Sigmoid colon (tissue), 4 donors: ENCODE results near the gene SYT9.

Experiments
- POLR2AphosphoS5 ChIP-seq, 4 donors: sonication (generic); formaldehyde crosslinking; IDR thresholded peaks; one replicate each; pipeline ENCODE4 v1.6.1; 2017; ENCODE audit warnings: antibody characterized with exemption in 4 of 4
- TF ChIP-seq, protein P1 (sequence below), 4 experiments: fragments of 450-650 bp in 3 of 4; fragments of 200-600 bp in 1 of 4; IDR thresholded peaks; one replicate each; pipeline ENCODE4 v1.5.1; 2016 to 2019; ENCODE audit warnings: antibody characterized with exemption in 4 of 4, mild to moderate bottlenecking in 3 of 4, moderate library complexity in 2 of 4

DNA sequence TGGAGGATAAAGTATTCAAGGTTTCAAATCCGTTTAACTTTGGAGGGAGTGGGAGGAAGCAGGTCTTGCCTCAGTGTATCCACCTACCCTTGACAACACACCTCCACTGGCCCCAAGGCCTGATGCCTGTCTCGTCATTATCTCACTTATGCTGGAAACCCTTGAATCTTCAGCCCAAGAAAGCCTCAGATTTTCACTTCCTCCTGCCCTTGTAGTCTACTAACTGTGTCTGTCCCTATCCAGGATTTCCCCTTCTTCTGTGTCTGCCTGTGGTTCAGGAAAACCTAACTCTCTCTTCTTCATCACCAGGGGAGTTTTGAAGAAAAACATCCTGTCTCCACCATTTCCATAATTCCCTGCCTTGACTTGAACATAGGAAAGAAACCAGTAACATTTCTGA is 56.1 kb downstream of the SYT9 start:
- no peak for TF ChIP-seq POLR2AphosphoS5 (IDR thresholded peaks at IDR 0.05)
- TF ChIP-seq, protein P1, sequence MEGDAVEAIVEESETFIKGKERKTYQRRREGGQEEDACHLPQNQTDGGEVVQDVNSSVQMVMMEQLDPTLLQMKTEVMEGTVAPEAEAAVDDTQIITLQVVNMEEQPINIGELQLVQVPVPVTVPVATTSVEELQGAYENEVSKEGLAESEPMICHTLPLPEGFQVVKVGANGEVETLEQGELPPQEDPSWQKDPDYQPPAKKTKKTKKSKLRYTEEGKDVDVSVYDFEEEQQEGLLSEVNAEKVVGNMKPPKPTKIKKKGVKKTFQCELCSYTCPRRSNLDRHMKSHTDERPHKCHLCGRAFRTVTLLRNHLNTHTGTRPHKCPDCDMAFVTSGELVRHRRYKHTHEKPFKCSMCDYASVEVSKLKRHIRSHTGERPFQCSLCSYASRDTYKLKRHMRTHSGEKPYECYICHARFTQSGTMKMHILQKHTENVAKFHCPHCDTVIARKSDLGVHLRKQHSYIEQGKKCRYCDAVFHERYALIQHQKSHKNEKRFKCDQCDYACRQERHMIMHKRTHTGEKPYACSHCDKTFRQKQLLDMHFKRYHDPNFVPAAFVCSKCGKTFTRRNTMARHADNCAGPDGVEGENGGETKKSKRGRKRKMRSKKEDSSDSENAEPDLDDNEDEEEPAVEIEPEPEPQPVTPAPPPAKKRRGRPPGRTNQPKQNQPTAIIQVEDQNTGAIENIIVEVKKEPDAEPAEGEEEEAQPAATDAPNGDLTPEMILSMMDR (IDR thresholded peaks at IDR 0.05) = no peak
